Measurements from ENCODE around the gene SPEM2.
"Not testable (repeated sequence)": the region's sequence is repeated elsewhere in the genome, so short reads cannot be mapped to it uniquely, and the experiment has no call there.

DNA sequence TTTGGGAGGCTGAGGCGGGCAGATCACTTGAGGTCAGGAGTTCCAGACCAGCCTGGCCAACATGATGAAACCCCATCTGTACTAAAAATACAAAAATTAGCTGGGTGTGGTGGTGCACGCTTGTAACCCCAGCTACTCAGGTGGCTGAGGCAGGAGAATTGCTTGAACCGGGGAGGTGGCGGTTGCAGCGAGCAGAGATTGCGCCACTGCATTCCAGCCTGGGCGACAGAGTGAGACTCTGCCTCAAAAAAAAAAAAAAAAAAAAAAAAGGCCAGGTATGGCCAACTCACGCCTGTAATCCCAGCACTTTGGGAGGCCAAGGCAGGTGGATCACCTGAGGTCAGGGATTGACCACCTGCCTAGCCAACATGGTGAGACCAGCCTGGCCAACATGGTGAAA lies 49.4 kb downstream of the SPEM2 start:
- TF ChIP-seq POLR2AphosphoS5 (IDR thresholded peaks at IDR 0.05; ENCODE audit: low read depth, low read length); CTCF (IDR thresholded peaks at IDR 0.05 in 2 of 3, conservative IDR thresholded peaks at IDR 0.05 in 1 of 3; ENCODE audit: borderline replicate concordance in 1 of 3, insufficient read depth in 1 of 3, low read depth in 2 of 3, low read length in 2 of 3); JUND (IDR thresholded peaks at IDR 0.05); EZH2 (IDR thresholded peaks at IDR 0.05); EZH2phosphoT487 (IDR thresholded peaks at IDR 0.05; ENCODE audit: borderline replicate concordance); POLR2A (IDR thresholded peaks at IDR 0.05; ENCODE audit: borderline replicate concordance, extremely low read depth, insufficient read depth, insufficient read length): not testable (repeated sequence)

All from HCT116 (cell line).